SK-N-SH (cell line): ENCODE data around the gene TRPC3.

Experiments used
- EP300 ChIP-seq, 2 experiments: IDR thresholded peaks; 2 replicates each; pipeline versions ENCODE4 v1.4.0 to v1.6.1; 2012; ENCODE audit warnings: borderline replicate concordance in 1 of 2, low read depth in 1 of 2, low read length in 1 of 2
- EZH2phosphoT487 ChIP-seq: fragments of 200-600 bp; sonication (generic); IDR thresholded peaks from 2 replicates; pipeline ENCODE4 v1.6.1; 2017; ENCODE audit warnings: low read depth, mixed run types, mild to moderate bottlenecking, antibody characterized with exemption, moderate library complexity, borderline replicate concordance
- GABPA ChIP-seq: IDR thresholded peaks from 2 replicates; pipeline ENCODE4 v1.4.0; 2012; ENCODE audit warnings: low read depth, mild to moderate bottlenecking
- JUND ChIP-seq: IDR thresholded peaks from 2 replicates; pipeline ENCODE4 v1.4.0; 2012
- RAD21 ChIP-seq: IDR thresholded peaks from 2 replicates; pipeline ENCODE4 v1.6.1; 2012; ENCODE audit warnings: mild to moderate bottlenecking, low read length
- RCOR1 ChIP-seq: fragments of 150-350 bp; IDR thresholded peaks from 2 replicates; pipeline ENCODE4 v1.6.1; 2017; ENCODE audit warnings: antibody characterized with exemption, low read length
- RXRA ChIP-seq: IDR thresholded peaks from 2 replicates; pipeline ENCODE4 v1.4.0; 2012; ENCODE audit warnings: low read depth, mild to moderate bottlenecking, borderline replicate concordance
- YY1 ChIP-seq: IDR thresholded peaks from 2 replicates; pipeline ENCODE4 v1.4.0; 2012; ENCODE audit warnings: low read depth, mild to moderate bottlenecking
- TF ChIP-seq, protein P1 (sequence below): fragments of 200-600 bp; sonication (generic); IDR thresholded peaks from 2 replicates; pipeline ENCODE4 v1.6.1; 2017; ENCODE audit warnings: antibody characterized with exemption, mild to moderate bottlenecking, moderate library complexity
- TF ChIP-seq, protein P2 (sequence below): IDR thresholded peaks from 2 replicates; pipeline ENCODE4 v1.4.0; 2012; ENCODE audit warnings: low read depth

DNA sequence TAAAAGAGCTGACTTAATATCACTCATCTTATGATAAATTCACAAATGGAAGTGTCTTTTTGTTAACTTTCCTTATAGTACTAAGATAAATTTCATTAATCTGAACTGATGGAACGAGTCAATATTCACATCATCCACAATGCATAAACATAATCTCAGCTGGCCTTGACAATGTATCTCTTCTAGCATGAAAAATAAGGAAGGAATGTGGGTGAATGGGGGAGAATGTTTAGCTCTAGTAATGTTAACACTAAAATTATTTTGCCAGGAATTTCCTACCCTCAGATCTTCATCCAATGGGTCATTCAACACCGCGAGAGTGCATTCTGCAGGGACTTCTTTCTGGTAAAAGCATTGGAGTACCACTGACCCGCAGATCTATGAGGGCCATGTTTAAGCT is 15.8 kb downstream of the TRPC3 start:
- TF ChIP-seq, protein P1, sequence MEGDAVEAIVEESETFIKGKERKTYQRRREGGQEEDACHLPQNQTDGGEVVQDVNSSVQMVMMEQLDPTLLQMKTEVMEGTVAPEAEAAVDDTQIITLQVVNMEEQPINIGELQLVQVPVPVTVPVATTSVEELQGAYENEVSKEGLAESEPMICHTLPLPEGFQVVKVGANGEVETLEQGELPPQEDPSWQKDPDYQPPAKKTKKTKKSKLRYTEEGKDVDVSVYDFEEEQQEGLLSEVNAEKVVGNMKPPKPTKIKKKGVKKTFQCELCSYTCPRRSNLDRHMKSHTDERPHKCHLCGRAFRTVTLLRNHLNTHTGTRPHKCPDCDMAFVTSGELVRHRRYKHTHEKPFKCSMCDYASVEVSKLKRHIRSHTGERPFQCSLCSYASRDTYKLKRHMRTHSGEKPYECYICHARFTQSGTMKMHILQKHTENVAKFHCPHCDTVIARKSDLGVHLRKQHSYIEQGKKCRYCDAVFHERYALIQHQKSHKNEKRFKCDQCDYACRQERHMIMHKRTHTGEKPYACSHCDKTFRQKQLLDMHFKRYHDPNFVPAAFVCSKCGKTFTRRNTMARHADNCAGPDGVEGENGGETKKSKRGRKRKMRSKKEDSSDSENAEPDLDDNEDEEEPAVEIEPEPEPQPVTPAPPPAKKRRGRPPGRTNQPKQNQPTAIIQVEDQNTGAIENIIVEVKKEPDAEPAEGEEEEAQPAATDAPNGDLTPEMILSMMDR: no peak
- no peak for TF ChIP-seq GABPA
- no peak for TF ChIP-seq YY1
- TF ChIP-seq, protein P2, sequence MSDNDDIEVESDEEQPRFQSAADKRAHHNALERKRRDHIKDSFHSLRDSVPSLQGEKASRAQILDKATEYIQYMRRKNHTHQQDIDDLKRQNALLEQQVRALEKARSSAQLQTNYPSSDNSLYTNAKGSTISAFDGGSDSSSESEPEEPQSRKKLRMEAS: no peak
- no peak for TF ChIP-seq JUND
- TF ChIP-seq EZH2phosphoT487: no peak
- no peak for TF ChIP-seq RAD21
- no peak for TF ChIP-seq EP300 (IDR thresholded peaks at IDR 0.05; ENCODE audit: borderline replicate concordance in 1 of 2, low read depth in 1 of 2, low read length in 1 of 2)
- no peak for TF ChIP-seq RCOR1
- no peak for TF ChIP-seq RXRA
